ENCODE results near the gene PPP1R14C. TPM values are rescaled to one million over a fixed set of nuclear protein-coding genes. Genes with fewer than 3 reads are reported as not detected.

The PPP1R14C gene
- total and polyA plus RNA-seq, 2 of the 13 experiments (the other 11 are each of a cell fraction or from before 2014, with no cell fraction given) = not detected

DNA sequence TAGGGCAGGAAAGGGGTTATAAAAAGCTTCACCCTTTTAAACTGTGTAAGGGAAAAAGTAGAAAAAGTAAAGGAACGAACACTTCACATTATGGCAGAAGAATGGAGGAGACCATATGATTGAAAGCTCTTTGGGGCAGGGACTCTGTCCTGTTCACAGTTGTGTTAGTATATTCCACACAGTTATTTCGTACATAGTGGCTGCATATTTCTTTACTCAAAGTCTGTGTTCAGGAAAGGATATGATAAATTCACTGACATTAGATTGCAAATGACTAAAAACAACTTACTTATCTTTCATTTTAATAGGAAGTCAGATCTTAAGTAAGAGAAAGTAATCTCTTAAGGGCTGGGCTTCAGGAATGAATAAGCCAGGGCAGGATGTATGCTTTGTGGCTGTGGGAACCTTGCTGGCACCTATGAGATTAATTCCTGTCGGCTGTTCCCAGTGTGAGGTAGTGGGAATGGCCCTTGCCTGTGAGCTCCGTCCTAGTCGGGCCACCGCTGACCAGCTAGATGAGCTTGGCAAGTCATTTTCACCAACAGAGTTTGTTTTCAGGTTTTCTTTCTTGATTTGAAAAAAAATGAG, 11.2 kb downstream of the PPP1R14C start:
- Histone ChIP-seq H3K27ac (ENCODE audit: extremely low read length, insufficient read depth, low read length) (no peak overlapping the region), H3K79me2 (ENCODE audit: insufficient read depth, low read length) (no peaks in the 10 kb centered on the region), H3K36me3 (replicated peaks in 1 of 2; ENCODE audit: control insufficient read depth in 1 of 2, insufficient read depth in 2 of 2, low read length in 2 of 2) (no peaks in the 10 kb centered on the region), H3K4me3 (replicated peaks in 1 of 3; ENCODE audit: insufficient read depth in 1 of 3, low read depth in 2 of 3, low read length in 3 of 3) (no peak overlapping the region), H3K27me3 (ENCODE audit: control insufficient read depth in 1 of 2, insufficient read depth in 2 of 2, low read length in 2 of 2) (peaks cover 2 to 35% of the 10 kb centered on the region in 2 experiments; a peak in 3 of 5 replicates), H3K4me2 (ENCODE audit: low read depth, low read length) (no peak overlapping the region), H3K9me3 (ENCODE audit: low read length) (no peaks in the 10 kb centered on the region), H2AFZ (ENCODE audit: low read length) (no peak overlapping the region), H3K9ac (ENCODE audit: insufficient read depth, low read depth, low read length) (no peak overlapping the region), H4K20me1 (ENCODE audit: insufficient read depth, low read length) (no peaks in the 10 kb centered on the region), H3K4me1 (ENCODE audit: insufficient read depth, low read length) (no peaks in the 10 kb centered on the region)
- no TSS peak for BruUV-seq (replicated peaks)
- in situ Hi-C loops (cut with HindIII; ENCODE audit: extremely low pct_ligation_motif_present, low pct_unique_long_range_greater_than_20kb) (no loop called here), intact Hi-C loops (cut with micrococcal nuclease; ENCODE audit: unreplicated experiment) (no loop called here)
- ATAC-seq = no peak
- CTCF ChIA-PET (ENCODE audit: low intra/inter-chr PET ratio, low total read pairs) = no interaction called here
- DNase-seq (ENCODE audit: low spot score) = no peak
- POLR2A ChIA-PET = no interaction called here
- no peak for FAIRE-seq
- TF ChIP-seq TOPORS (CRISPR knock-in tag; IDR thresholded peaks at IDR 0.05) (no peak), KDM4B (CRISPR knock-in tag; IDR thresholded peaks at IDR 0.05) (no peak), GTF2F1 (IDR thresholded peaks at IDR 0.05; ENCODE audit: low read length) (no peak), ZNF33B (CRISPR knock-in tag; IDR thresholded peaks at IDR 0.05) (no peak), CREM (IDR thresholded peaks at IDR 0.05) (no peak), CREM (CRISPR knock-in tag; IDR thresholded peaks at IDR 0.05) (no peak), ZNF841 (CRISPR knock-in tag; IDR thresholded peaks at IDR 0.05; ENCODE audit: borderline replicate concordance) (no peak), PITX1 (CRISPR knock-in tag; IDR thresholded peaks at IDR 0.05) (no peak), GABPB1 (CRISPR knock-in tag; IDR thresholded peaks at IDR 0.05) (no peak), ZNF382 (CRISPR knock-in tag; IDR thresholded peaks at IDR 0.05; ENCODE audit: borderline replicate concordance) (no peak)
- TF ChIP-seq, protein P1, sequence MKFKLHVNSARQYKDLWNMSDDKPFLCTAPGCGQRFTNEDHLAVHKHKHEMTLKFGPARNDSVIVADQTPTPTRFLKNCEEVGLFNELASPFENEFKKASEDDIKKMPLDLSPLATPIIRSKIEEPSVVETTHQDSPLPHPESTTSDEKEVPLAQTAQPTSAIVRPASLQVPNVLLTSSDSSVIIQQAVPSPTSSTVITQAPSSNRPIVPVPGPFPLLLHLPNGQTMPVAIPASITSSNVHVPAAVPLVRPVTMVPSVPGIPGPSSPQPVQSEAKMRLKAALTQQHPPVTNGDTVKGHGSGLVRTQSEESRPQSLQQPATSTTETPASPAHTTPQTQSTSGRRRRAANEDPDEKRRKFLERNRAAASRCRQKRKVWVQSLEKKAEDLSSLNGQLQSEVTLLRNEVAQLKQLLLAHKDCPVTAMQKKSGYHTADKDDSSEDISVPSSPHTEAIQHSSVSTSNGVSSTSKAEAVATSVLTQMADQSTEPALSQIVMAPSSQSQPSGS (CRISPR knock-in tag; IDR thresholded peaks at IDR 0.05) = no peak
- TF ChIP-seq, protein P2, sequence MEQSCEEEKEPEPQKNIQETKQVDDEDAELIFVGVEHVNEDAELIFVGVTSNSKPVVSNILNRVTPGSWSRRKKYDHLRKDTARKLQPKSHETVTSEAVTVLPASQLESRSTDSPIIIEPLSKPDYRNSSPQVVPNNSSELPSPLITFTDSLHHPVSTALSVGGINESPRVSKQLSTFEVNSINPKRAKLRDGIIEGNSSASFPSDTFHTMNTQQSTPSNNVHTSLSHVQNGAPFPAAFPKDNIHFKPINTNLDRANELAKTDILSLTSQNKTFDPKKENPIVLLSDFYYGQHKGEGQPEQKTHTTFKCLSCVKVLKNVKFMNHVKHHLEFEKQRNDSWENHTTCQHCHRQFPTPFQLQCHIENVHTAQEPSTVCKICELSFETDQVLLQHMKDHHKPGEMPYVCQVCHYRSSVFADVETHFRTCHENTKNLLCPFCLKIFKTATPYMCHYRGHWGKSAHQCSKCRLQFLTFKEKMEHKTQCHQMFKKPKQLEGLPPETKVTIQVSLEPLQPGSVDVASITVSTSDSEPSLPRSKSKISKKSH (CRISPR knock-in tag; IDR thresholded peaks at IDR 0.05; ENCODE audit: borderline replicate concordance) = no peak
- TF ChIP-seq, protein P3, sequence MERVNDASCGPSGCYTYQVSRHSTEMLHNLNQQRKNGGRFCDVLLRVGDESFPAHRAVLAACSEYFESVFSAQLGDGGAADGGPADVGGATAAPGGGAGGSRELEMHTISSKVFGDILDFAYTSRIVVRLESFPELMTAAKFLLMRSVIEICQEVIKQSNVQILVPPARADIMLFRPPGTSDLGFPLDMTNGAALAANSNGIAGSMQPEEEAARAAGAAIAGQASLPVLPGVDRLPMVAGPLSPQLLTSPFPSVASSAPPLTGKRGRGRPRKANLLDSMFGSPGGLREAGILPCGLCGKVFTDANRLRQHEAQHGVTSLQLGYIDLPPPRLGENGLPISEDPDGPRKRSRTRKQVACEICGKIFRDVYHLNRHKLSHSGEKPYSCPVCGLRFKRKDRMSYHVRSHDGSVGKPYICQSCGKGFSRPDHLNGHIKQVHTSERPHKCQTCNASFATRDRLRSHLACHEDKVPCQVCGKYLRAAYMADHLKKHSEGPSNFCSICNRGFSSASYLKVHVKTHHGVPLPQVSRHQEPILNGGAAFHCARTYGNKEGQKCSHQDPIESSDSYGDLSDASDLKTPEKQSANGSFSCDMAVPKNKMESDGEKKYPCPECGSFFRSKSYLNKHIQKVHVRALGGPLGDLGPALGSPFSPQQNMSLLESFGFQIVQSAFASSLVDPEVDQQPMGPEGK (CRISPR knock-in tag; IDR thresholded peaks at IDR 0.05) = no peak
- WGBS (ENCODE audit: low lambda C conversion rate) = under 1% methylated on average over 6 of the region's 6 CpGs

Measured in HepG2 (cell line).